HepG2 (cell line): ENCODE measurements around the gene NOSIP. TPM values are rescaled to one million over a fixed set of nuclear protein-coding genes. Genes with fewer than 3 reads are reported as not detected.

Experiments
- ATAC-seq: fragments of 200-7000 bp; cut with Tn5 transposase; 3 replicates; pipeline ENCODE4 v1.9.1; 2020; ENCODE audit warnings: mild to moderate bottlenecking, moderate library complexity
- BruUV-seq: library from RNA; stranded (reverse); fragments of 400-500 nt; replicated peaks from 2 replicates; lab custom pipeline; 2021; lab: Mats Ljungman, UMichigan
- CTCF ChIA-PET: fragments of 300-600 bp; formaldehyde crosslinking; extraction: SDS; loops from one replicate; lab custom pipeline; 2021; ENCODE audit warnings: low total read pairs, inconsistent platforms, low intra/inter-chr PET ratio; lab: Yijun Ruan, JAX
- POLR2A ChIA-PET: fragments of 350-600 bp; sonication (Branson Sonifier 250); formaldehyde crosslinking; loops from one replicate; lab custom pipeline; 2020; ENCODE audit warnings: antibody characterized with exemption, inconsistent platforms; lab: Yijun Ruan, JAX
- DNase-seq: peaks from one replicate; pipeline ENCODE4 v3.0.0-alpha.2; 2015; ENCODE audit warnings: low spot score
- FAIRE-seq: peaks from 3 replicates; lab custom pipeline; 2011; peaks lifted over from hg19 to GRCh38; lab: Jason Lieb, UNC
- H2AFZ ChIP-seq: one replicate; pipeline ENCODE4 v1.6.1; 2011; ENCODE audit warnings: low read length, inconsistent platforms
- H3K27ac ChIP-seq: fragments of 300-600 bp; 3 replicates; pipeline ENCODE4 v1.8.0; 2011; ENCODE audit warnings: mixed run types, mild to moderate bottlenecking, mixed read lengths, low read length, inconsistent platforms; ENCODE audit not compliant: insufficient read depth; ENCODE audit errors: extremely low read length
- H3K27me3 ChIP-seq, 2 experiments: fragments of 200-600 bp in 1 of 2; 2 replicates in 1 of 2; 3 replicates in 1 of 2; pipeline versions ENCODE4 v1.6.0 to v1.8.0; 2011; ENCODE audit warnings: low read length in 2 of 2, mild to moderate bottlenecking in 2 of 2, moderate library complexity in 2 of 2, inconsistent platforms in 1 of 2; ENCODE audit not compliant: insufficient read depth in 2 of 2, control insufficient read depth in 1 of 2
- H3K36me3 ChIP-seq, 2 experiments: fragments of 200-600 bp in 1 of 2; replicated peaks in 1 of 2; 2 replicates in 1 of 2; 3 replicates in 1 of 2; pipeline versions ENCODE4 v1.5.1 to v1.8.0; 2011; ENCODE audit warnings: low read length in 2 of 2, inconsistent platforms in 1 of 2; ENCODE audit not compliant: insufficient read depth in 2 of 2, control insufficient read depth in 1 of 2
- H3K4me1 ChIP-seq: 2 replicates; pipeline ENCODE4 v1.5.1; 2012; ENCODE audit warnings: low read length, inconsistent platforms; ENCODE audit not compliant: insufficient read depth
- H3K4me2 ChIP-seq: 2 replicates; pipeline ENCODE4 v1.6.0; 2011; ENCODE audit warnings: low read depth, low read length, inconsistent platforms
- H3K4me3 ChIP-seq, 3 experiments: fragments of 200-600 bp in 1 of 3; sonication (generic), shearing (Covaris generic) in 1 of 3; replicated peaks in 1 of 3; 2 replicates each; pipeline ENCODE4 v1.5.1; 2011 to 2016; ENCODE audit warnings: low read length in 3 of 3, inconsistent platforms in 2 of 3, low read depth in 2 of 3, mild to moderate bottlenecking in 2 of 3, control low read depth in 1 of 3, mixed read lengths in 1 of 3; ENCODE audit not compliant: insufficient read depth in 1 of 3
- H3K79me2 ChIP-seq: one replicate; pipeline ENCODE4 v1.6.1; 2011; ENCODE audit warnings: low read length, inconsistent platforms; ENCODE audit not compliant: insufficient read depth
- H3K9ac ChIP-seq: 2 replicates; pipeline ENCODE4 v1.6.0; 2011; ENCODE audit warnings: mild to moderate bottlenecking, low read depth, low read length, inconsistent platforms; ENCODE audit not compliant: insufficient read depth
- H3K9me3 ChIP-seq: 2 replicates; pipeline ENCODE4 v1.5.1; 2012; ENCODE audit warnings: mild to moderate bottlenecking, low read length
- H4K20me1 ChIP-seq: 2 replicates; pipeline ENCODE4 v1.6.0; 2011; ENCODE audit warnings: inconsistent platforms, mild to moderate bottlenecking, low read length, moderate library complexity; ENCODE audit not compliant: insufficient read depth
- POLR2A ChIP-seq, 2 experiments: IDR thresholded peaks; 2 replicates each; pipeline ENCODE4 v1.6.1; 2011; ENCODE audit warnings: low read depth in 2 of 2, low read length in 2 of 2, mild to moderate bottlenecking in 1 of 2, moderate library complexity in 1 of 2; ENCODE audit not compliant: insufficient read depth in 1 of 2
- ZBTB38 ChIP-seq: sonication (generic); formaldehyde crosslinking; IDR thresholded peaks from 2 replicates; pipeline ENCODE4 v1.5.1; 2020; ENCODE audit warnings: mild to moderate bottlenecking, missing genetic modification reagents
- ZNF234 ChIP-seq: sonication (generic); formaldehyde crosslinking; conservative IDR thresholded peaks from 2 replicates; pipeline ENCODE4 v1.5.1; 2020; ENCODE audit warnings: mild to moderate bottlenecking, missing genetic modification reagents
- WGBS: methylation state at CpG from one replicate; pipeline ENCODE4 v1.1.6; 2017; ENCODE audit warnings: low lambda C conversion rate; 5-methylcytosine and 5-hydroxymethylcytosine counted together
- in situ Hi-C: cut with HindIII; loops from 2 replicates; pipeline ENCODE4 v1.10.0; 2017; ENCODE audit warnings: low pct_unique_long_range_greater_than_20kb; ENCODE audit not compliant: extremely low pct_ligation_motif_present
- intact Hi-C: fragments of 100-400 bp; cut with micrococcal nuclease; formaldehyde crosslinking; loops from one replicate; pipeline ENCODE4 v1.10.0; 2022; ENCODE audit not compliant: unreplicated experiment
- polyA plus RNA-seq, 8 experiments: library from polyadenylated mRNA; depleted of rRNA in 3 of 8; stranded (reverse) in 7 of 8; unstranded in 1 of 8; fragments of >200 nt; fragmentation: Illumina TruSeq in 4 of 8; extraction: Trizol in 4 of 8; gene quantifications; 2 replicates each; pipeline versions ENCODE4 v1.2.1 to v1.2.3, GENCODE V29; 2011 to 2016; ENCODE audit warnings: low read depth in 4 of 8, missing spikeins in 1 of 8, mixed read lengths in 1 of 8; ENCODE audit not compliant: insufficient read depth in 1 of 8
- total RNA-seq, 5 experiments: library from RNA; depleted of rRNA; stranded (reverse); fragments of >200 nt; fragmentation: Illumina TruSeq; extraction: Trizol; gene quantifications; 2 replicates each; pipeline ENCODE4 v1.2.3, GENCODE V29; 2016; ENCODE audit warnings: low read depth in 1 of 5
- TF ChIP-seq, protein P1 (sequence below): sonication (generic); formaldehyde crosslinking; IDR thresholded peaks from 2 replicates; pipeline ENCODE4 v1.4.0; 2020; ENCODE audit warnings: missing genetic modification reagents
- TF ChIP-seq, protein P2 (sequence below): sonication (generic); formaldehyde crosslinking; IDR thresholded peaks from 2 replicates; pipeline ENCODE4 v1.4.0; 2020; ENCODE audit warnings: missing genetic modification reagents, mild to moderate bottlenecking, borderline replicate concordance
- TF ChIP-seq, protein P3 (sequence below): sonication (generic); formaldehyde crosslinking; IDR thresholded peaks from 2 replicates; pipeline ENCODE4 v1.5.0; 2020; ENCODE audit warnings: missing genetic modification reagents, mild to moderate bottlenecking, borderline replicate concordance

NOSIP gene
- total and polyA plus RNA-seq, 2 of the 13 experiments (the other 11 are each of a cell fraction or from before 2014, with no cell fraction given), result 54.3 to 78.0 TPM

DNA sequence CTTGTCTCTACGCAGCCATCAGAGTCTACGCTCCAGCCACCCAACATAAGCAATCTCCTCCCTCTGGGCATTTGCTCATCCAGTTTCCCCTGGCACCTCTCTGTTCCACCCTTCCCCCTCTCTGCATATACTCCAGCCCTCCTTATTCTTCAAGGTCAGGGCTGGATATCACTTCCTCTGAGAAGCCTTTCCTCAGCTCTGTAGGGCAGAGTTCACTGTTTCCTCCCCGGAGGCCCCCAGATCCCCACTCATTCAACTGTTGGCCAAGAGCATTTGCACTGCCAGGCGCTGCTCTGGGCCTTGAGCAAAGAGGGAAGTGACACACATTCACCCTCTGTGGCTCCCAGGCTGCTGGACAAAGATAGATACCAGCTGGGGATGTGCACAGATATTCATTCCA lies 64.6 kb downstream of the NOSIP start:
- H4K20me1 ChIP-seq, result no peaks in the 10 kb centered on the region
- DNase-seq (no peak), FAIRE-seq (no peak), ATAC-seq (no peak)
- peaks cover 21% of the 10 kb centered on the region for H3K79me2 ChIP-seq
- POLR2A ChIA-PET, result no interaction called here
- intact Hi-C loops, result no loop called here
- no peak overlapping the region; the same call in 1 of the 2 replicates for H3K9ac ChIP-seq
- in situ Hi-C loops, result no loop called here
- 68% methylated on average over 4 of the region's 4 CpGs for WGBS
- H3K27me3 ChIP-seq, result no peaks in the 10 kb centered on the region
- no TSS peak for BruUV-seq
- no peak overlapping the region for H3K4me3 ChIP-seq
- TF ChIP-seq ZNF234 (CRISPR knock-in tag), result no peak
- TF ChIP-seq POLR2A (IDR thresholded peaks at IDR 0.05; ENCODE audit: insufficient read depth in 1 of 2, low read depth in 2 of 2, low read length in 2 of 2), result 0 out of 4 replicates have a peak, but pooled peaks of 1 of the 2 experiments have one; percentile 23
- no peaks in the 10 kb centered on the region for H3K9me3 ChIP-seq
- peak overlapping the region; percentile 21 for H3K4me2 ChIP-seq
- peaks cover 37% of the 10 kb centered on the region for H3K4me1 ChIP-seq
- H3K36me3 ChIP-seq, result peaks cover 0 to 1% of the 10 kb centered on the region in 2 experiments; a peak in 2 of 5 replicates
- CTCF ChIA-PET, result no interaction called here
- no peak overlapping the region for H3K27ac ChIP-seq
- no peak overlapping the region for H2AFZ ChIP-seq

DNA sequence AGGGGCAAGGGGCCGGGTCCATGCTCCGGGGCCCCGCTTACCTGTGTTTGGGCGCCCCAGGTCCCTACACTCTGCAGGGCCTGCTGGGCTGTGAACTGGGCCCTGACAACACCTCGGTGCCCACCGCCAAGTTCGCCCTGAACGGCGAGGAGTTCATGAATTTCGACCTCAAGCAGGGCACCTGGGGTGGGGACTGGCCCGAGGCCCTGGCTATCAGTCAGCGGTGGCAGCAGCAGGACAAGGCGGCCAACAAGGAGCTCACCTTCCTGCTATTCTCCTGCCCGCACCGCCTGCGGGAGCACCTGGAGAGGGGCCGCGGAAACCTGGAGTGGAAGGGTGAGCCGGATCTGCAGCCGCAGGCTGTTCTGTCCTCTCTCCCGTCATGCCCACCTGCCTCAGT lies 66.2 kb downstream of the NOSIP start:
- POLR2A ChIA-PET, result interaction anchor here (0.6 to 2.7 kb wide), 14 partner anchors 11 to 163 kb away, joined by 3 to 29 read pairs (median 5); partner anchors contain the start of genes ALDH16A1, NOSIP, RCN3 and RPS11
- ATAC-seq, result peak; percentile 9
- Histone ChIP-seq H3K4me2 (peak overlapping the region; percentile 79), H2AFZ (no peak overlapping the region), H3K4me3 (peak overlapping the region; percentile 75 to 89 (median 76)), H3K9me3 (no peaks in the 10 kb centered on the region), H3K36me3 (peaks cover 0 to 1% of the 10 kb centered on the region in 2 experiments; a peak in 2 of 5 replicates), H3K27ac (peak overlapping the region; percentile 89), H3K79me2 (peaks cover 21% of the 10 kb centered on the region), H3K27me3 (no peaks in the 10 kb centered on the region), H3K9ac (peak overlapping the region; percentile 88), H4K20me1 (no peaks in the 10 kb centered on the region), H3K4me1 (peaks cover 37% of the 10 kb centered on the region)
- intact Hi-C loops, result no loop called here
- BruUV-seq, result TSS peak; percentile 70
- CTCF ChIA-PET, result no interaction called here
- 14% methylated on average over 4 of the region's 21 CpGs for WGBS
- no peak for FAIRE-seq
- DNase-seq, result no peak
- in situ Hi-C loops, result no loop called here
- TF ChIP-seq, protein P1, sequence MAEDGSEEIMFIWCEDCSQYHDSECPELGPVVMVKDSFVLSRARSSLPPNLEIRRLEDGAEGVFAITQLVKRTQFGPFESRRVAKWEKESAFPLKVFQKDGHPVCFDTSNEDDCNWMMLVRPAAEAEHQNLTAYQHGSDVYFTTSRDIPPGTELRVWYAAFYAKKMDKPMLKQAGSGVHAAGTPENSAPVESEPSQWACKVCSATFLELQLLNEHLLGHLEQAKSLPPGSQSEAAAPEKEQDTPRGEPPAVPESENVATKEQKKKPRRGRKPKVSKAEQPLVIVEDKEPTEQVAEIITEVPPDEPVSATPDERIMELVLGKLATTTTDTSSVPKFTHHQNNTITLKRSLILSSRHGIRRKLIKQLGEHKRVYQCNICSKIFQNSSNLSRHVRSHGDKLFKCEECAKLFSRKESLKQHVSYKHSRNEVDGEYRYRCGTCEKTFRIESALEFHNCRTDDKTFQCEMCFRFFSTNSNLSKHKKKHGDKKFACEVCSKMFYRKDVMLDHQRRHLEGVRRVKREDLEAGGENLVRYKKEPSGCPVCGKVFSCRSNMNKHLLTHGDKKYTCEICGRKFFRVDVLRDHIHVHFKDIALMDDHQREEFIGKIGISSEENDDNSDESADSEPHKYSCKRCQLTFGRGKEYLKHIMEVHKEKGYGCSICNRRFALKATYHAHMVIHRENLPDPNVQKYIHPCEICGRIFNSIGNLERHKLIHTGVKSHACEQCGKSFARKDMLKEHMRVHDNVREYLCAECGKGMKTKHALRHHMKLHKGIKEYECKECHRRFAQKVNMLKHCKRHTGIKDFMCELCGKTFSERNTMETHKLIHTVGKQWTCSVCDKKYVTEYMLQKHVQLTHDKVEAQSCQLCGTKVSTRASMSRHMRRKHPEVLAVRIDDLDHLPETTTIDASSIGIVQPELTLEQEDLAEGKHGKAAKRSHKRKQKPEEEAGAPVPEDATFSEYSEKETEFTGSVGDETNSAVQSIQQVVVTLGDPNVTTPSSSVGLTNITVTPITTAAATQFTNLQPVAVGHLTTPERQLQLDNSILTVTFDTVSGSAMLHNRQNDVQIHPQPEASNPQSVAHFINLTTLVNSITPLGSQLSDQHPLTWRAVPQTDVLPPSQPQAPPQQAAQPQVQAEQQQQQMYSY, result peak; percentile 83
- TF ChIP-seq, protein P2, sequence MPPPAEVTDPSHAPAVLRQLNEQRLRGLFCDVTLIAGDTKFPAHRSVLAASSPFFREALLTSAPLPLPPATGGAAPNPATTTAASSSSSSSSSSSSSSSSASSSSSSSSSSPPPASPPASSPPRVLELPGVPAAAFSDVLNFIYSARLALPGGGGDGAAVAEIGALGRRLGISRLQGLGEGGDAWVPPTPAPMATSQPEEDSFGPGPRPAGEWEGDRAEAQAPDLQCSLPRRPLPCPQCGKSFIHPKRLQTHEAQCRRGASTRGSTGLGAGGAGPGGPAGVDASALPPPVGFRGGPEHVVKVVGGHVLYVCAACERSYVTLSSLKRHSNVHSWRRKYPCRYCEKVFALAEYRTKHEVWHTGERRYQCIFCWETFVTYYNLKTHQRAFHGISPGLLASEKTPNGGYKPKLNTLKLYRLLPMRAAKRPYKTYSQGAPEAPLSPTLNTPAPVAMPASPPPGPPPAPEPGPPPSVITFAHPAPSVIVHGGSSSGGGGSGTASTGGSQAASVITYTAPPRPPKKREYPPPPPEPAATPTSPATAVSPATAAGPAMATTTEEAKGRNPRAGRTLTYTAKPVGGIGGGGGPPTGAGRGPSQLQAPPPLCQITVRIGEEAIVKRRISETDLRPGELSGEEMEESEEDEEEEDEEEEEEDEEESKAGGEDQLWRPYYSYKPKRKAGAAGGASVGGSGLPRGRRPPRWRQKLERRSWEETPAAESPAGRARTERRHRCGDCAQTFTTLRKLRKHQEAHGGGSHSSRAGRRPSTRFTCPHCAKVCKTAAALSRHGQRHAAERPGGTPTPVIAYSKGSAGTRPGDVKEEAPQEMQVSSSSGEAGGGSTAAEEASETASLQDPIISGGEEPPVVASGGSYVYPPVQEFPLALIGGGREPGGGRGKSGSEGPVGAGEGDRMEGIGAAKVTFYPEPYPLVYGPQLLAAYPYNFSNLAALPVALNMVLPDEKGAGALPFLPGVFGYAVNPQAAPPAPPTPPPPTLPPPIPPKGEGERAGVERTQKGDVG (CRISPR knock-in tag), result 0 out of 2 replicates have a peak, but pooled peaks have one; percentile 52
- TF ChIP-seq, protein P3, sequence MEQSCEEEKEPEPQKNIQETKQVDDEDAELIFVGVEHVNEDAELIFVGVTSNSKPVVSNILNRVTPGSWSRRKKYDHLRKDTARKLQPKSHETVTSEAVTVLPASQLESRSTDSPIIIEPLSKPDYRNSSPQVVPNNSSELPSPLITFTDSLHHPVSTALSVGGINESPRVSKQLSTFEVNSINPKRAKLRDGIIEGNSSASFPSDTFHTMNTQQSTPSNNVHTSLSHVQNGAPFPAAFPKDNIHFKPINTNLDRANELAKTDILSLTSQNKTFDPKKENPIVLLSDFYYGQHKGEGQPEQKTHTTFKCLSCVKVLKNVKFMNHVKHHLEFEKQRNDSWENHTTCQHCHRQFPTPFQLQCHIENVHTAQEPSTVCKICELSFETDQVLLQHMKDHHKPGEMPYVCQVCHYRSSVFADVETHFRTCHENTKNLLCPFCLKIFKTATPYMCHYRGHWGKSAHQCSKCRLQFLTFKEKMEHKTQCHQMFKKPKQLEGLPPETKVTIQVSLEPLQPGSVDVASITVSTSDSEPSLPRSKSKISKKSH (CRISPR knock-in tag), result peak; percentile 35; the same call in 1 of the 2 replicates
- peak; percentile 54; the same call in 1 of the 2 replicates for TF ChIP-seq ZBTB38
